K562 (cell line): ENCODE data around the gene ST3GAL5. TPM values are rescaled to one million over a fixed set of nuclear protein-coding genes. Genes with fewer than 3 reads are reported as not detected.

Experiments
- ATF3 ChIP-seq, 2 experiments: fragments of 450-650 bp in 1 of 2; sonication (generic) in 1 of 2; formaldehyde crosslinking in 1 of 2; IDR thresholded peaks in 1 of 2; conservative IDR thresholded peaks in 1 of 2; 2 replicates each; pipeline versions ENCODE4 v1.6.1 to v1.8.1; 2016 to 2023; ENCODE audit warnings: mild to moderate bottlenecking in 2 of 2, moderate library complexity in 2 of 2, inconsistent platforms in 1 of 2, missing genetic modification reagents in 1 of 2
- CBX1 ChIP-seq: sonication (generic); IDR thresholded peaks from 2 replicates; pipeline ENCODE4 v1.6.1; 2016; ENCODE audit warnings: antibody characterized with exemption, low read depth, mild to moderate bottlenecking
- FOS ChIP-seq: IDR thresholded peaks from 3 replicates; pipeline ENCODE4 v1.6.1; 2011; ENCODE audit not compliant: insufficient read length; ENCODE audit errors: extremely low read depth
- GTF3C2 ChIP-seq: IDR thresholded peaks from 3 replicates; pipeline ENCODE4 v1.6.1; 2011; ENCODE audit warnings: borderline replicate concordance, mild to moderate bottlenecking, moderate library complexity; ENCODE audit not compliant: insufficient read length; ENCODE audit errors: extremely low read depth
- HNRNPL ChIP-seq: fragments of 200-400 bp; formaldehyde crosslinking; IDR thresholded peaks from 2 replicates; pipeline ENCODE4 v1.6.1; 2017; ENCODE audit warnings: low read depth, mild to moderate bottlenecking, low read length
- IRF9 ChIP-seq: fragments of 450-650 bp; IDR thresholded peaks from 2 replicates; pipeline ENCODE4 v1.6.1; 2016; ENCODE audit warnings: missing biosample characterization, missing genetic modification characterization
- NCOA6 ChIP-seq: fragments of 450-650 bp; IDR thresholded peaks from 2 replicates; pipeline ENCODE4 v1.6.1; 2017; ENCODE audit warnings: mild to moderate bottlenecking
- NEUROD1 ChIP-seq: fragments of 150-350 bp; IDR thresholded peaks from 2 replicates; pipeline ENCODE4 v1.6.1; 2014; ENCODE audit warnings: borderline replicate concordance, low read length, low read depth; ENCODE audit not compliant: partially characterized antibody
- NFATC3 ChIP-seq: fragments of 450-650 bp; IDR thresholded peaks from 2 replicates; pipeline ENCODE4 v1.6.1; 2017; ENCODE audit warnings: mild to moderate bottlenecking
- NR2F6 ChIP-seq: fragments of 450-650 bp; formaldehyde crosslinking; IDR thresholded peaks from 2 replicates; pipeline ENCODE4 v1.4.0; 2020; ENCODE audit warnings: mild to moderate bottlenecking
- PTRF ChIP-seq: fragments of 450-650 bp; IDR thresholded peaks from 2 replicates; pipeline ENCODE4 v1.6.1; 2016; ENCODE audit warnings: mild to moderate bottlenecking, missing genetic modification characterization, missing compliant biosample characterization
- SIRT6 ChIP-seq: IDR thresholded peaks from one replicate; pipeline ENCODE4 v1.6.1; 2012; ENCODE audit warnings: low read depth, mild to moderate bottlenecking, control low read depth, inconsistent platforms, low read length, moderate library complexity
- TRIM24 ChIP-seq, 2 experiments: fragments of 450-650 bp; IDR thresholded peaks; 2 replicates each; pipeline ENCODE4 v1.6.1; 2016
- ZNF134 ChIP-seq: fragments of 250-450 bp; sonication (Bioruptor Pico); conservative IDR thresholded peaks from 2 replicates; pipeline ENCODE4 v1.4.0; 2020
- ZNF280A ChIP-seq: fragments of 450-650 bp; IDR thresholded peaks from 2 replicates; pipeline ENCODE4 v1.6.1; 2018; ENCODE audit warnings: mild to moderate bottlenecking, low read depth; ENCODE audit not compliant: partially characterized antibody
- ZNF395 ChIP-seq: fragments of 200-800 bp; sonication (Bioruptor generic); IDR thresholded peaks from 2 replicates; pipeline ENCODE4 v1.6.1; 2017; ENCODE audit warnings: missing genetic modification characterization, missing compliant biosample characterization
- ZNF449 ChIP-seq: fragments of 250-450 bp; sonication (Bioruptor Pico); IDR thresholded peaks from 2 replicates; pipeline ENCODE4 v1.8.0; 2022; ENCODE audit warnings: moderate library complexity, mild to moderate bottlenecking, inconsistent platforms
- ZNF57 ChIP-seq: fragments of 450-650 bp; formaldehyde crosslinking; IDR thresholded peaks from 2 replicates; pipeline ENCODE4 v1.4.0; 2020; ENCODE audit warnings: mild to moderate bottlenecking, moderate library complexity
- ZNF764 ChIP-seq: fragments of 250-450 bp; sonication (Bioruptor Pico); IDR thresholded peaks from 2 replicates; pipeline ENCODE4 v1.4.0; 2020; ENCODE audit warnings: low read depth, mild to moderate bottlenecking, moderate library complexity
- polyA plus RNA-seq, 8 experiments: library from polyadenylated mRNA; depleted of rRNA in 4 of 8; stranded (reverse) in 5 of 8; unstranded in 3 of 8; fragments of >200 nt; fragmentation: Nextera tagmentation in 2 of 8; fragmentation: Illumina TruSeq in 1 of 8; extraction: Ambion mirVana in 2 of 8; extraction: Trizol in 1 of 8; gene quantifications; 2 replicates each; pipeline versions ENCODE4 v1.2.1 to v1.2.3, GENCODE V29; 2011 to 2014; ENCODE audit warnings: inconsistent platforms in 1 of 8, missing spikeins in 1 of 8
- total RNA-seq, 7 experiments: library from RNA; depleted of rRNA in 6 of 7; stranded (reverse); fragments of >200 nt in 6 of 7; fragmentation: Illumina TruSeq in 2 of 7; extraction: Trizol in 2 of 7; gene quantifications; 2 replicates each; pipeline versions ENCODE4 v1.2.1 to v1.2.3, GENCODE V29; 2011 to 2021; ENCODE audit warnings: low replicate concordance in 1 of 7

Gene ST3GAL5
- total and polyA plus RNA-seq, 9 of the 15 experiments (the other 6 are each of a cell fraction or from before 2014, with no cell fraction given) = 1.6 to 10.0 (median 4.2) TPM

GRCh38 chr2:85828725-85829124 lies 60.1 kb downstream of the ST3GAL5 start (continued):
- TF ChIP-seq ZNF449 (CRISPR knock-in tag) = peak; percentile 53; the same call in 1 of the 2 replicates
- no peak for TF ChIP-seq ZNF280A
- no peak for TF ChIP-seq SIRT6
- peak; percentile 48; the same call in 1 of the 2 replicates for TF ChIP-seq ZNF395 (CRISPR knock-in tag)
- peak; percentile 67; the same call in 1 of the 2 replicates for TF ChIP-seq ATF3 (IDR thresholded peaks at IDR 0.05)
- TF ChIP-seq ATF3 (CRISPR knock-in tag; conservative IDR thresholded peaks at IDR 0.05) = no peak
- no peak for TF ChIP-seq GTF3C2
- TF ChIP-seq NCOA6 = no peak
- TF ChIP-seq ZNF134 (CRISPR knock-in tag) = no peak
- no peak for TF ChIP-seq FOS
- no peak for TF ChIP-seq NR2F6
- TF ChIP-seq ZNF57 = no peak
- 0 out of 2 replicates have a peak, but pooled peaks have one; percentile 26 for TF ChIP-seq PTRF
- no peak for TF ChIP-seq CBX1
- TF ChIP-seq TRIM24 (IDR thresholded peaks at IDR 0.05) = peak; percentile 85 to 93; a peak in 3 of 4 replicates
- TF ChIP-seq ZNF764 = no peak
- peak; percentile 58 for TF ChIP-seq IRF9
- TF ChIP-seq NFATC3 = no peak
- TF ChIP-seq HNRNPL = no peak
- no peak for TF ChIP-seq NEUROD1
